ENCODE results near the gene FANCI.

The FANCI gene

GRCh38 chr15:89243691-89244573 lies at the start of gene FANCI:
TSS of gene FANCI (plus strand) at chr15:89243979. CDS start at chr15:89247648, 3,669 bp downstream.
- DNase-seq (ENCODE audit: low read depth in 1 of 2, low spot score in 1 of 2): peak; percentile 84 to 97
- in situ Hi-C loops (cut with HindIII; ENCODE audit: low pct_unique_long_range_greater_than_20kb, low sequenced_read_pairs): no loop called here
- TF ChIP-seq JUND (IDR thresholded peaks at IDR 0.05; ENCODE audit: low read depth): no peak

GRCh38 chr15:89194608-89195007 lies 49.2 kb upstream of the FANCI start:
- TF ChIP-seq JUND (IDR thresholded peaks at IDR 0.05; ENCODE audit: low read depth): no peak
- no peak for DNase-seq (ENCODE audit: low read depth in 1 of 2, low spot score in 1 of 2)
- in situ Hi-C loops (cut with HindIII; ENCODE audit: low pct_unique_long_range_greater_than_20kb, low sequenced_read_pairs): no loop called here

GRCh38 chr15:89195836-89196235 lies 47.9 kb upstream of the FANCI start:
- in situ Hi-C loops (cut with HindIII; ENCODE audit: low pct_unique_long_range_greater_than_20kb, low sequenced_read_pairs): no loop called here
- no peak for TF ChIP-seq JUND (IDR thresholded peaks at IDR 0.05; ENCODE audit: low read depth)
- no peak for DNase-seq (ENCODE audit: low read depth in 1 of 2, low spot score in 1 of 2)

- in situ Hi-C loops (cut with HindIII; ENCODE audit: low pct_unique_long_range_greater_than_20kb, low sequenced_read_pairs): no loop called here
- no peak for TF ChIP-seq JUND (IDR thresholded peaks at IDR 0.05; ENCODE audit: low read depth)
- DNase-seq (ENCODE audit: low read depth in 1 of 2, low spot score in 1 of 2): no peak
Observed at GRCh38 chr15:89196241-89196640, 47.5 kb upstream of the FANCI start.

- DNase-seq (ENCODE audit: low read depth in 1 of 2, low spot score in 1 of 2): no peak
- in situ Hi-C loops (cut with HindIII; ENCODE audit: low pct_unique_long_range_greater_than_20kb, low sequenced_read_pairs): no loop called here
- no peak for TF ChIP-seq JUND (IDR thresholded peaks at IDR 0.05; ENCODE audit: low read depth)
Observed at GRCh38 chr15:89196994-89197393, 46.8 kb upstream of the FANCI start.

- DNase-seq (ENCODE audit: low read depth in 1 of 2, low spot score in 1 of 2): peak in 1 of 2 experiments; percentile 21
- no peak for TF ChIP-seq JUND (IDR thresholded peaks at IDR 0.05; ENCODE audit: low read depth)
- in situ Hi-C loops (cut with HindIII; ENCODE audit: low pct_unique_long_range_greater_than_20kb, low sequenced_read_pairs): no loop called here
Observed at GRCh38 chr15:89197503-89197971, 46.2 kb upstream of the FANCI start.

- no peak for DNase-seq (ENCODE audit: low read depth in 1 of 2, low spot score in 1 of 2)
- in situ Hi-C loops (cut with HindIII; ENCODE audit: low pct_unique_long_range_greater_than_20kb, low sequenced_read_pairs): no loop called here
- TF ChIP-seq JUND (IDR thresholded peaks at IDR 0.05; ENCODE audit: low read depth): no peak
Observed at GRCh38 chr15:89198196-89198595, 45.6 kb upstream of the FANCI start.

- in situ Hi-C loops (cut with HindIII; ENCODE audit: low pct_unique_long_range_greater_than_20kb, low sequenced_read_pairs): no loop called here
- TF ChIP-seq JUND (IDR thresholded peaks at IDR 0.05; ENCODE audit: low read depth): no peak
- no peak for DNase-seq (ENCODE audit: low read depth in 1 of 2, low spot score in 1 of 2)
Observed at GRCh38 chr15:89198934-89199333, 44.8 kb upstream of the FANCI start.

- in situ Hi-C loops (cut with HindIII; ENCODE audit: low pct_unique_long_range_greater_than_20kb, low sequenced_read_pairs): no loop called here
- DNase-seq (ENCODE audit: low read depth in 1 of 2, low spot score in 1 of 2): no peak
Observed at GRCh38 chr15:89199746-89200145, 44.0 kb upstream of the FANCI start.

GRCh38 chr15:89200182-89200581 lies 43.6 kb upstream of the FANCI start:
- DNase-seq (ENCODE audit: low read depth in 1 of 2, low spot score in 1 of 2): no peak
- TF ChIP-seq JUND (IDR thresholded peaks at IDR 0.05; ENCODE audit: low read depth): no peak
- in situ Hi-C loops (cut with HindIII; ENCODE audit: low pct_unique_long_range_greater_than_20kb, low sequenced_read_pairs): no loop called here

More at GRCh38 chr15:89199746-89200145, 44.0 kb upstream of the FANCI start:
- TF ChIP-seq JUND (IDR thresholded peaks at IDR 0.05; ENCODE audit: low read depth): no peak

GRCh38 chr15:89201465-89202005 lies 42.2 kb upstream of the FANCI start:
- TF ChIP-seq JUND (IDR thresholded peaks at IDR 0.05; ENCODE audit: low read depth): no peak
- DNase-seq (ENCODE audit: low read depth in 1 of 2, low spot score in 1 of 2): no peak
- in situ Hi-C loops (cut with HindIII; ENCODE audit: low pct_unique_long_range_greater_than_20kb, low sequenced_read_pairs): no loop called here

GRCh38 chr15:89203705-89204273 lies 40.0 kb upstream of the FANCI start:
- TF ChIP-seq JUND (IDR thresholded peaks at IDR 0.05; ENCODE audit: low read depth): no peak
- in situ Hi-C loops (cut with HindIII; ENCODE audit: low pct_unique_long_range_greater_than_20kb, low sequenced_read_pairs): no loop called here

More at GRCh38 chr15:89203705-89204273, 40.0 kb upstream of the FANCI start:
- DNase-seq (ENCODE audit: low read depth in 1 of 2, low spot score in 1 of 2): peak in 1 of 2 experiments; percentile 19
